Pancreas (tissue), 10 donors: Measurements from ENCODE around the gene PABPC3. TPM values are rescaled to one million over a fixed set of nuclear protein-coding genes. Genes with fewer than 3 reads are reported as not detected.

Source experiments
- ATAC-seq, 4 donors: fragments of 200-7000 bp; cut with Tn5 transposase; one replicate each; pipeline versions ENCODE4 v1.8.0 to v1.9.1; 2020; ENCODE audit warnings: mild to moderate bottlenecking in 4 of 4, moderate library complexity in 4 of 4
- DNase-seq, 6 donors: peaks; one replicate each; pipeline ENCODE4 v3.0.0-alpha.2; 2020
- FAIRE-seq: peaks from 2 replicates; lab custom pipeline; 2012; peaks lifted over from hg19 to GRCh38; lab: Jason Lieb, UNC
- H3K27ac ChIP-seq, 4 donors: fragments of 200-600 bp; sonication (generic); 1 replicate in 3 of 4; 2 replicates in 1 of 4; pipeline versions ENCODE4 v1.5.0 to v1.8.0; 2020
- H3K27me3 ChIP-seq, 4 donors: fragments of 200-600 bp; one replicate each; pipeline ENCODE4 v1.8.0; 2021
- H3K36me3 ChIP-seq, 3 donors: fragments of 200-600 bp; sonication (generic) in 1 of 3; one replicate each; pipeline versions ENCODE4 v1.5.0 to v1.8.0; 2020 to 2021
- H3K4me1 ChIP-seq, 3 donors: fragments of 200-600 bp; one replicate each; pipeline ENCODE4 v1.8.0; 2021
- H3K4me3 ChIP-seq, 4 donors: fragments of 200-600 bp; sonication (generic) in 2 of 4; one replicate each; pipeline versions ENCODE4 v1.5.0 to v1.8.0; 2020 to 2021
- H3K9me3 ChIP-seq, 4 donors: fragments of 200-600 bp; one replicate each; pipeline ENCODE4 v1.8.0; 2021
- WGBS, 2 donors: extraction: QIAGEN DNeasy Blood & Tissue Kit; methylation state at CpG; one replicate each; pipeline ENCODE4 v1.1.7; 2013; 5-methylcytosine and 5-hydroxymethylcytosine counted together
- intact Hi-C, 3 donors: fragments of 100-400 bp; cut with DNase I; formaldehyde crosslinking; loops; one replicate each; pipeline versions ENCODE4 v1.11.1 to v1.14.2; 2022
- polyA plus RNA-seq, 2 donors: library from polyadenylated mRNA; stranded (reverse); fragments of 200-250 nt; gene quantifications; one replicate each; pipeline ENCODE4 v1.2.3, GENCODE V29; 2013
- total RNA-seq, 6 donors: library from RNA; stranded (reverse); fragmentation: NEBNext Ultra II Directional in 4 of 6; extraction: Animal tissue kit (Norgen Biotek cat#: 25700) in 4 of 6; gene quantifications; one replicate each; pipeline versions ENCODE4 v1.2.1 to v1.2.4, GENCODE V29; 2021 to 2023
- TF ChIP-seq, protein P1 (sequence below), 4 donors: fragments of 200-600 bp; sonication (generic) in 3 of 4; IDR thresholded peaks; one replicate each; pipeline versions ENCODE4 v1.5.0 to v1.8.0; 2021; ENCODE audit warnings: antibody characterized with exemption in 4 of 4
- donor health status: healthy with polysubstance abuse.
- donor health status: DM: no; HTN: no; CAD: no; lungs with moderate emphysema.
- donor health status: DM: no; HTN: no; CAD: no.
- donor health status: control.
- donor health status: control.
- donor health status: Bipolar disorder and iron deficiency.
- donor health status: DM: yes; HTN: yes; CAD: no.
- donor health status: DM: no; HTN: no; CAD: no.
- donor health status: DM: no; HTN: no; CAD: no.
- donor health status: DM: yes; HTN: yes; CAD: no.

PABPC3 gene
- total and polyA plus RNA-seq, 8 donors, result 0.06 to 0.29 (median 0.19) TPM; not detected in 2

DNA sequence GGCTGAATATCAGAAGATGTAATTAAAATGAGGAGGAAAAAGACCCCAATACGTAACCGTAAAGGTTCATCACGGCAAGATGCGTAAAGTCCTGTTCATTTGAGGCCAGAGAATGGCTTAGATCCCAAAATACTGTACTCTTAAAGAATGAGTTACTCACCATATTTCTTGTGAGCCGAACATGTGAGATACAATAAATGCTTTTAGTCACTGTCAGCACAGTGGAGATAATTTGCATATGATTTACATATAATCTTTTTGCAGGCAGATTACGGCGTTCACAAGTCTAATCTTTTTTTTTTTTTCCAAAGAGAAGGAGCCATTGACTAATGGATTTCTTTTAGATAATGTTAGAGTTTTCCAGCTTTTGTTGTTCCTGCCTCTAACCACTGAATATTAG is 47.8 kb downstream of the PABPC3 start:
- FAIRE-seq, result no peak
- 64 to 74% methylated on average over 7 of the region's 7 CpGs for WGBS, 2 donors
- Histone ChIP-seq H3K9me3 (no peaks in the 10 kb centered on the region), H3K27ac (no peak overlapping the region), H3K36me3 (no peaks in the 10 kb centered on the region), H3K4me1 (no peaks in the 10 kb centered on the region), H3K4me3 (no peak overlapping the region), H3K27me3 (peaks cover 0 to 5% (median 2%) of the 10 kb centered on the region in 4 donors)
- ATAC-seq, result no peak
- no peak for DNase-seq
- intact Hi-C loops, result no loop called here
- TF ChIP-seq, protein P1, sequence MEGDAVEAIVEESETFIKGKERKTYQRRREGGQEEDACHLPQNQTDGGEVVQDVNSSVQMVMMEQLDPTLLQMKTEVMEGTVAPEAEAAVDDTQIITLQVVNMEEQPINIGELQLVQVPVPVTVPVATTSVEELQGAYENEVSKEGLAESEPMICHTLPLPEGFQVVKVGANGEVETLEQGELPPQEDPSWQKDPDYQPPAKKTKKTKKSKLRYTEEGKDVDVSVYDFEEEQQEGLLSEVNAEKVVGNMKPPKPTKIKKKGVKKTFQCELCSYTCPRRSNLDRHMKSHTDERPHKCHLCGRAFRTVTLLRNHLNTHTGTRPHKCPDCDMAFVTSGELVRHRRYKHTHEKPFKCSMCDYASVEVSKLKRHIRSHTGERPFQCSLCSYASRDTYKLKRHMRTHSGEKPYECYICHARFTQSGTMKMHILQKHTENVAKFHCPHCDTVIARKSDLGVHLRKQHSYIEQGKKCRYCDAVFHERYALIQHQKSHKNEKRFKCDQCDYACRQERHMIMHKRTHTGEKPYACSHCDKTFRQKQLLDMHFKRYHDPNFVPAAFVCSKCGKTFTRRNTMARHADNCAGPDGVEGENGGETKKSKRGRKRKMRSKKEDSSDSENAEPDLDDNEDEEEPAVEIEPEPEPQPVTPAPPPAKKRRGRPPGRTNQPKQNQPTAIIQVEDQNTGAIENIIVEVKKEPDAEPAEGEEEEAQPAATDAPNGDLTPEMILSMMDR (IDR thresholded peaks at IDR 0.05), result no peak

DNA sequence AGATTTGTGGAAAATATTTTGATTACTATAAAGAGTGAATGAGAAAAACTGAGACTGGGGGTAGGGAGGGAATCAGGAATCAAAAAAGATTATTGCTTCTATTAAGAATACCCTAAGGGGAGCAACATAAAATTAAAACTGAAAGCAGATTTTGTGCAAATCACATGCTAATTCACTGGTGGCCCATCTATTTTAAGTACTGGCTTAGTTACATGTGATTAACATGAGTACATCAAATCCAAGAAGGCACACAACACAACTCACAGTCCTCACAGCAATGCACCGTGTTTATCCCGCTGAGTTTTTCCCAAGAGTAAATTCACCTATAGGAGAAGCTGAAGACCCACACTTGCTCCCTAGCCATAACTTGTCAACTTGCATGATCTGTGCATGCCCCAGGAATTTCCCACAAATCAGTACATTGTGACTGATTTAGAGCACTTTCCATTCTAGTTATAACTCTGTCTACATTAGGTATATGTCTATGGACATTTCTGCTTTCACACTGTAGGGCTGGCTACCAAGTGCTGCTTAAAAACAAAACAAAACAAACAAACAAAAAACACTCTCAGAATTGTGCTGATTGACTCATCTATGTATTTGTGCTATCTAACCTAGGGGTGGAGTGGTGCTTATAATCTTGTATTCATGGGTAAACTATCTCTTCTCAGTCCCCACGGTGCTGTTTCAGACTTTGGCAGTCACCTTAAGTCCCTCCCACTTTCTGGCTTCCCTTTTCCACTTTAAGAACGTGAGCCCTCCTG is 51.9 kb downstream of the PABPC3 start:
- no peaks in the 10 kb centered on the region for H3K36me3 ChIP-seq
- no peaks in the 10 kb centered on the region for H3K4me1 ChIP-seq
- no peak overlapping the region for H3K27ac ChIP-seq
- TF ChIP-seq, protein P1 (IDR thresholded peaks at IDR 0.05), result no peak
- peaks cover 0 to 9% (median 3%) of the 10 kb centered on the region in 4 donors for H3K27me3 ChIP-seq
- intact Hi-C loops, result no loop called here
- no peak for FAIRE-seq
- WGBS, 2 donors, result 54 to 63% methylated on average over 4 of the region's 4 CpGs
- no peak for DNase-seq
- ATAC-seq, result no peak
- H3K9me3 ChIP-seq, result no peaks in the 10 kb centered on the region
- H3K4me3 ChIP-seq, result no peak overlapping the region

DNA sequence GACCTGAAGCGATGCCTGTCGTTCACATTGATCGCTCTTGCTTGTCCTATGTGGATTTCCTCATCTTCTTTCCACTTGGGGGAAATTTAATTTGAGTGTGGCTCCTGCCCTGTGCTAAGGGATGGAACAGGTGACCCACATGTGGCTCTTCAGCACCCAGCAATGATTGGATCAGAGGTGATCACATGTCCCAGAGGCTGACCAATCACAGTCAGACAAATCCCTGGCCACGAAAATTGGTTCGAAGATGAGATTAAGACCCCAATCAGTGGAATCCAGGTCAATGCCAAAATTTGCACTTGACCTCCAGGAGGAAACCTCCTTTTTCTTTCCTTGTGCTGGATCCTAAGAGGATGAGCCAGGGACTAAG is 52.5 kb downstream of the PABPC3 start:
- WGBS, 2 donors, result 74 to 91% methylated on average over 5 of the region's 5 CpGs
- H3K4me3 ChIP-seq, result no peak overlapping the region
- no peak overlapping the region for H3K27ac ChIP-seq
- intact Hi-C loops, result no loop called here
- DNase-seq (no peak), FAIRE-seq (no peak), ATAC-seq (no peak)
- H3K27me3 ChIP-seq, result peaks cover 0 to 9% (median 3%) of the 10 kb centered on the region in 4 donors
- H3K4me1 ChIP-seq, result no peaks in the 10 kb centered on the region
- no peaks in the 10 kb centered on the region for H3K36me3 ChIP-seq
- H3K9me3 ChIP-seq, result no peaks in the 10 kb centered on the region
- TF ChIP-seq, protein P1 (IDR thresholded peaks at IDR 0.05), result no peak

Other genes with a start within 250 kb of the PABPC3 start
- not detected for gene AMER2, start 76.2 kb downstream of the PABPC3 start, total RNA-seq
- gene AMER2, start 76.2 kb downstream of the PABPC3 start, polyA plus RNA-seq, result under 1 TPM in 1 of 2 donors, not detected in 1; 0.07 TPM
- 10 to 100 TPM in 1 of 6 donors, 1 to 10 TPM in 5; 6.4 to 11.2 (median 8.9) TPM for gene MTMR6, start 191.4 kb downstream of the PABPC3 start, total RNA-seq
- 1 to 10 TPM; 3.2 to 6.9 TPM for gene MTMR6, start 191.4 kb downstream of the PABPC3 start, polyA plus RNA-seq
- 10 to 100 TPM in 5 of 6 donors, 1 to 10 TPM in 1; 7.8 to 22.3 (median 15.2) TPM for gene NUP58, start 205.5 kb downstream of the PABPC3 start, total RNA-seq
- gene NUP58, start 205.5 kb downstream of the PABPC3 start, polyA plus RNA-seq, result 10 to 100 TPM in 1 of 2 donors, 1 to 10 TPM in 1; 6.1 to 11.4 TPM